ENCODE data around the gene SBF2. TPM values are rescaled to one million over a fixed set of nuclear protein-coding genes. Genes with fewer than 3 reads are reported as not detected.

SBF2 gene
- polyA plus RNA-seq, 4 donors: 45.9 to 56.5 (median 49.8) TPM

DNA sequence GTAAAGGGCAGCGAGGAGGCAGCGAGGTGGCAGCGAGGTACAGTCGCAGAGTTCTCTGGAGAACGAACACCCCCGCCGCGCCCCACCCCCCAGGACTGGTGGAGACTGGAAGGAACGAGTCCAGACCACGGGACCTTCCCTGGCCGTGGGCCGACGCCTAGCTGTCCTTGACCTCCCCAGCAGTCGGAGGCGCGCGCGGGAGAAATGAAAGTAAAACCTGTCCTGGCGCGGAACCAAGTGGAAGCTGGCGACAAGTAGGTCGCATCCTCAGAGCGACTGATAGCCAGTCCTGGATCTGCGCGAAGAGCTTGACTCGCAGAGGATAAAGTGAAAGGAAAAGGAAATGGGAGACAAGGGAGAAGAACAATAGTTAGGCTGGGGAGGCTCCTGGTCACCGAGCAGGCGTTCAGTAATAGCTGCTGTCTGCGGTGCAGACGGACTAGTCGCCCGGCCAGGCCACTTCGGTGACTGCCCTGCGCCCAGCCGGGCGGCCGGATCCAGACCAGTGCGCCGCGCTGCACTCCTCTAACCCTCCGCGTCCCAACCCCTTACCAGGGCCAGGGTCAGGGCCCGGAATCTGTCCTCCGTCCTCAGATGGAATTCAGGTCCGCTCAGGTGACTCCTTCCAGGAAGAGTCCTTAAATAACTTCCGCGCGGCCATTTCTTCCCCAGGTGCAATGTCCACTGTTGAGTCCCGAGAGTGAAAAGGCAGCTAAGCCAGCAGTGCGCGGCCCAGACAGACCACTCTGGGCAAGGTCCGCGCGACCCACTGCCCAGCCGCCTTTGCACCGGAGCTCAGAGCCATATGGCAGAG is 8.9 kb upstream of the SBF2 start:
- peak in 1 of 4 donors; percentile 67 for DNase-seq (ENCODE audit: low read depth in 4 of 4, low spot score in 3 of 4)

GRCh38 chr11:10302359-10302743 is 8.3 kb upstream of the SBF2 start:
- peak in 1 of 4 donors; percentile 26 for DNase-seq (ENCODE audit: low read depth in 4 of 4, low spot score in 3 of 4)

GRCh38 chr11:10301656-10302358 is 7.8 kb upstream of the SBF2 start:
- no peak for DNase-seq (ENCODE audit: low read depth in 4 of 4, low spot score in 3 of 4)

GRCh38 chr11:10298342-10298741 is 4.3 kb upstream of the SBF2 start:
- no peak for DNase-seq (ENCODE audit: low read depth in 4 of 4, low spot score in 3 of 4)

DNA sequence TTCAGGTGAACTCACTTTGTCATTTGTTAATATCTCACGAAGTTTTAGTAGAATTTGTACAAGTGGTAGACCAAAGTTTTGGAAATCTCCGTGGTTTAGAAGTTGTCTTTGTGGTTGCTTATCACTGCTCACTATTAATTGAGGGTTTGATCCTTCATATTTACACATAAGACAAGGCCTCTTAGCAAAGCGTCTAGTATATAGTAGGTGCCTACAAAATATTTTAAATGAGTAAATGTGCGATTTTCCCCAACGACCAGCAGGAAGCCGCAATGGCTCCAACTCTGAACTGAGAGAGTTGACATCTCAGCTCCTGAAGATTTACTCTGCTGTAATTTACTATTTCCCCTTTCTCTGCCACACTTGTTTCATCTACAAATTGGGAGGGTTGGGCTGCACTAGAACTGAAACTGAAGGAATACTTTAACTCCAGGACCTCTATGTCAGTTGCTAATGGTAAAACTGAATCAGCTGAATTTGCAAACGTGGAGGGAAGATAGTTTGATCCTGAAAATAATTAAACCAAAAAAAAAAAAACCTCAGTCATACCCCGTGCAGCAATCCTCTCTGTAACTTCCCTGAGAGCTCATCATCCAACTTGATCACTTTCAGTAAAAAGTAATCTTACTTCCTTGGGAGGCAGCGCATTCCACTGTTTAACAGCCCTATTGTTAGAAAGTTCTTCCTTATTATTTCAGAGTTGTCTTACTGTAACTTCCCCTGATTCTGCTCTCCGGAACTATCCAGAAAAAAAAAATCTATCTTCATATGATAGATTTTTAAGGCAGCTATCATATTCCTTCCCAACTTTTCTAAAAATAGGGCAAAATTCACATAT is 1.3 kb upstream of the SBF2 start:
- DNase-seq (ENCODE audit: low read depth in 4 of 4, low spot score in 3 of 4): no peak

DNA sequence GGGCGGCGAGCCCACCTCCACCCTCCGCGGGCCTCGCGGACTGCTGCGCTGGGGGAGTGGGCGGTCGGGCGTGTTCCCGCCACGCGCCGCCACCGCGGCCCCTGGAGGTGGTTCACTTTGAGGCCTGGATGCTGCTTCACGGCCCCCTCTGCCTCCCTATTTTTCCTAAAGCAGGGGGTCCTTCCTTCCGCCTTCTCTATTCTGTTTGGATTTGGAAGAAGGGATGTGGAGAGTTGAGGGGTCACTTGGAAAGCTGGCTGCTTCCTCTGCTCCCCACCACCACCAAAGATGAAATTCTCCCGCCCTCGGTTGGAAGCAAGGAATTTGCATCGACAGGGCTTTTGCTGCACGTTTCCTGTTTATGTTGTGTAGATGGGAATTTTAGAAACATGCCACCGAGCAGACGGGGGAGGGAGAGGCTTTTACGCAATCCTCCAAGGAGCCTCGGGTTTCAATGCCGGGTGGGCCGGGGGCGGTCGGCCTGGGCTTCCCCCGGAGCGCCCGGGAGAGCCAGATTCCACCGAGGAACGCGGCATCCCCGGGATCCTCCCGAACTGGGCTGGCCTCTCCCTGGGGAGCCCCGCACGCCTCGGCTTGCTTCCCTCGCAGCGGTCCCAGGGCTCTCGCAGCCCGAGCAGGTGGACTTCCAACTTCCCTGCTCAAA is 403 bp upstream of the SBF2 start:
- DNase-seq (ENCODE audit: low read depth in 4 of 4, low spot score in 3 of 4): peak in 1 of 4 donors; percentile 75

- no peak for DNase-seq (ENCODE audit: low read depth in 4 of 4, low spot score in 3 of 4)
Observed at GRCh38 chr11:10291801-10292638, 2.0 kb downstream of the SBF2 start.

DNA sequence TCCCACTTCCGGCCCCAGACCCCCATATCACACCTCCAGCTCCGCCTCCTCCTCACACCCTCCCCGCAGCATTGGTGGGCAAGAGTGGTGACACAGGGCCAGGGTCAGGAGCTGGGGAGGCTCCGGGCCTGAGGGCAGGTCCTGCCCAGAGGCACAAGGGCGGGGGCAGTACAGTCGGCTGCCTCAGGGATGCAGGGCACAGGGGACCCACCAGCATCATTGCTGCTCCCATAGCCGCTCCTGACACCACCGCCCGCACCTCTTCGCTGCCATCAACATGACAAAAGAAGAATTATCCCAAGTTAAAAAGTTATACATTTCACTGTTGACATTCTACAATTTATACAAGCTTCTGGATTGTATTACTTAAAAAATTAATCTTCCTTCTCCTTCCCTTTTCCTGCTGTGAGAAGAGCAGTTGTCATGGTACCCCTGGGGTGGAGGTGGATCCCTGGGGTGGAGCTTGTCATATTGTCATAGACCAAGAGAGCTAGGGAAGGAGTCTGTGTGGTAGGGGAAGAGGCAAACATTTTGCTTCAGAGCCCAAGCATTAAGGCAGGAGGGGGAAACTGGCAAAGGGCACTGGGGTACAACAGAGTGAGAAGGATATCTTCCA is 4.1 kb downstream of the SBF2 start:
- no peak for DNase-seq (ENCODE audit: low read depth in 4 of 4, low spot score in 3 of 4)

DNA sequence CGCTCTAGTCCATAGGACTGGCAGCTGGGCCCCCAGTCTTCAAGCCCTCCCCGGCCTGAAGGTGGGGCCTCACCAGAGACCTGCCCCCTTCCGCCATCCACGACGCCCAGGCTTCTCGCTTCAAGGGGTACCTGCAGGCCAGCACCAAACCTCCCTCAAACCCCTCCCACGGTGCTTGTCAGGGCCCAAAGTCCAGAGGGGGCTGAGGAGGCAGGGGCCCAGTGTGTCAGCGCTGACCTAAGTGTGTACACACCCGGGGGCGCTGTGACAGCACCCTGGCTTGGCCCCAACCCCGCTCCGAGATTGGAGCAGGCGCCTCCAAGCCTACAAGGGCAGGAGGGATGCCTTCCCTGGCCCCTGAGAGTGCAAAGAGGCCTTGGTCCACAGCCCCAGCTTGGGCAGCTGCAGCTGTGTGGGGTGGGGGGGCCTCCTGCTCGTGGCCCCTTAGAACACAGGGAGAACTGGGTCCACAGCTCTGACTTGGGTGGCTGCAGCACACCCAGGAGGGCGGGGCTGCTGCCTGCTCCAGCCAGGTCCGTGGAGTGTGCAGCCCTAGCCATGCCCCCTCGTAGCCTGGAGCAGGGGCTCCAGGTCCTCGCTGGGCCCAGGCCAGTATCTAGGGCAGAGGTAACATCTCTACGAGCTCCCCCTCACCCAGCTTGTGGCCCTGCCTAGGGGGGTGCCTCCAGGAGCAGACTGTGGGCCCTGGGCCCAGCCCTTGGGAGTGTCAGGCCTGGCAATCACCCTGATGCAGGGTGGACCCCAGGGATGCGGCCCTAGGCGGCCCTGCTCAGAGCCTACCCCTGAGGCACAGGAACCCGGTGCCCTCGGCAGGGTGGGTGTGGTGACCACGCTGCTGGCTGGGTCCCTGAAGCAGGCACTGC is 4.9 kb downstream of the SBF2 start:
- no peak for DNase-seq (ENCODE audit: low read depth in 4 of 4, low spot score in 3 of 4)

- DNase-seq (ENCODE audit: low read depth in 4 of 4, low spot score in 3 of 4): no peak
Observed at GRCh38 chr11:10287766-10288715, 6.0 kb downstream of the SBF2 start.

GRCh38 chr11:10287140-10287539 is 6.9 kb downstream of the SBF2 start:
- DNase-seq (ENCODE audit: low read depth in 4 of 4, low spot score in 3 of 4): no peak

DNA sequence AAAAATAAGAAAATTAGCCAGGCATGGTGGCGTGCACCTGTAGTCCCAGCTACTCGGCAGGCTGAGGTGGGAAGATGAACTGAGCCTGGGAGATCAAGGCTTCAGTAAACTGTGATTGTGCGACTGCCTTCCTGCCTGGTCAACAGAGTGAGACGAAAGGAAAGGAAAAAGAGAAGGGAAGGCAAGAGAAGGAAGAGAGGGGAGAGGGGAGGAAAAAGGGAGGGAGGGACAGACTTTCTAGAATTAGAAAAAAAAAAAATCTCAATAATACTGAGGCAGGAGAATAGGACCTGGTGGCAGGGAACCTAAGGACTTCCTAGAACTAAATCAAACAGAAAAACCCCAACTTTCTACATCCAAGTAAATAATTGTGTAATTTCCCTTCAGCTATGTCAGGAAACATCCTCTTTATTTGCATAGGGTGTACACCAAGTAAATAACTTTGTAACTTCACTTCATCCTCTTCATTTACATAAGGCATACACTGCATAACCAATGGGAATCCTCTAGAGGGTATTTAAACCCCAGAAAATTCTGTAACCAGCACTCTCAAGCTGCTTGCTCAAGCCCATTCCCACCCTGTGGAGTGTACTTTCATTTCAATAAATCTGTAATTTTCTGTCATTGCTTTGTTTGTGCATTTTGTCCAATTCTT is 8.7 kb downstream of the SBF2 start:
- DNase-seq (ENCODE audit: low read depth in 4 of 4, low spot score in 3 of 4): no peak

DNA sequence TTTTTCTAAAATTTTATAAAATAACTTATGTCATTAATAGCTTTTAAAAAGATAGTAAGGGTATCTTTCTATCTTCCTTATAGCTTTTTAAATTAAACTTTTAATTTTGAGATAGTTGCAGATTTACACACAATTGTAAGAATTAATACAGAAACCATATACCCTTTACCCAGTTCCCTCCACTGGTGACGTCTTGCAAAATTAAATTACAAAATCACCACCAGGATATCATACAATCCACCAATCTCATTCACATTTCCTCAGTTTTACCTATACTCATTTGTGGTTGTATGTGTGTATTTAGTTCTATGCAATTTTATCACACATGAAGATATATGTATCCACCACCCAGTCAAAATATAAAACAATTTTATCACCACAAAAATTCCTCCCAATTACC is 10.0 kb downstream of the SBF2 start:
- no peak for DNase-seq (ENCODE audit: low read depth in 4 of 4, low spot score in 3 of 4)

- DNase-seq (ENCODE audit: low read depth in 4 of 4, low spot score in 3 of 4): no peak
Observed at GRCh38 chr11:10282117-10282516, 11.9 kb downstream of the SBF2 start.

- no peak for DNase-seq (ENCODE audit: low read depth in 4 of 4, low spot score in 3 of 4)
Observed at GRCh38 chr11:10275714-10276113, 18.3 kb downstream of the SBF2 start.

- DNase-seq (ENCODE audit: low read depth in 4 of 4, low spot score in 3 of 4): no peak
Observed at GRCh38 chr11:10274726-10275125, 19.3 kb downstream of the SBF2 start.

- no peak for DNase-seq (ENCODE audit: low read depth in 4 of 4, low spot score in 3 of 4)
Observed at GRCh38 chr11:10273738-10274137, 20.3 kb downstream of the SBF2 start.
